SJCRH30 (cell line): Measurements from ENCODE around the gene GRM8. TPM values are rescaled to one million over a fixed set of nuclear protein-coding genes. Genes with fewer than 3 reads are reported as not detected.
A peak's percentile ranks its signal among the peaks of the same experiment; 100 is the strongest.
"Not testable (repeated sequence)": the region's sequence is repeated elsewhere in the genome, so short reads cannot be mapped to it uniquely, and the experiment has no call there.

ENCODE experiments used
- DNase-seq, 2 experiments: peaks; one replicate each; pipeline ENCODE4 v3.0.0-alpha.2; 2015 to 2020
- H3K27ac ChIP-seq: fragments of 250-450 bp; sonication (Bioruptor Pico); 2 replicates; pipeline ENCODE4 v1.5.1; 2020; ENCODE audit warnings: mild to moderate bottlenecking, moderate library complexity
- H3K27me3 ChIP-seq: fragments of 250-450 bp; sonication (Bioruptor Pico); 2 replicates; pipeline ENCODE4 v1.5.1; 2020; ENCODE audit warnings: mild to moderate bottlenecking, moderate library complexity
- H3K36me3 ChIP-seq: fragments of 250-450 bp; sonication (Bioruptor Pico); 2 replicates; pipeline ENCODE4 v1.5.1; 2020; ENCODE audit warnings: mild to moderate bottlenecking, moderate library complexity
- H3K4me1 ChIP-seq: fragments of 250-450 bp; sonication (Bioruptor Pico); 2 replicates; pipeline ENCODE4 v1.5.1; 2020; ENCODE audit warnings: mild to moderate bottlenecking, moderate library complexity
- H3K4me3 ChIP-seq: fragments of 250-450 bp; sonication (Bioruptor Pico); 2 replicates; pipeline ENCODE4 v1.5.1; 2020; ENCODE audit warnings: mild to moderate bottlenecking, moderate library complexity
- H3K9me3 ChIP-seq: fragments of 250-450 bp; sonication (Bioruptor Pico); replicated peaks from 2 replicates; pipeline ENCODE4 v1.5.1; 2020; ENCODE audit warnings: mild to moderate bottlenecking, moderate library complexity
- total RNA-seq: library from RNA; depleted of rRNA; stranded (reverse); fragments of >200 nt; shearing (Covaris generic); gene quantifications from 2 replicates; pipeline ENCODE4 v1.2.3, GENCODE V29; 2014

The GRM8 gene
- total RNA-seq, 1 experiment from 2014 or later, result 0.36 TPM

- no peaks in the 10 kb centered on the region for H3K9me3 ChIP-seq
- no peaks in the 10 kb centered on the region for H3K4me1 ChIP-seq
- no peak for DNase-seq
- H3K27ac ChIP-seq, result no peak overlapping the region
- H3K4me3 ChIP-seq, result no peak overlapping the region
- no peaks in the 10 kb centered on the region for H3K27me3 ChIP-seq
- H3K36me3 ChIP-seq, result no peaks in the 10 kb centered on the region
These were observed 322.6 kb downstream of the GRM8 start for GRCh38 chr7:126930166-126930565.

GRCh38 chr7:126924477-126924876, 328.3 kb downstream of the GRM8 start:
- H3K36me3 ChIP-seq, result no peaks in the 10 kb centered on the region
- no peak overlapping the region for H3K27ac ChIP-seq
- DNase-seq, result no peak
- H3K4me3 ChIP-seq, result no peak overlapping the region
- no peaks in the 10 kb centered on the region for H3K4me1 ChIP-seq
- H3K27me3 ChIP-seq, result no peaks in the 10 kb centered on the region
- H3K9me3 ChIP-seq, result no peaks in the 10 kb centered on the region

GRCh38 chr7:126911627-126912026, 341.1 kb downstream of the GRM8 start:
- not testable (repeated sequence) for H3K36me3 ChIP-seq, H3K9me3 ChIP-seq, H3K4me1 ChIP-seq, H3K27ac ChIP-seq, H3K27me3 ChIP-seq, H3K4me3 ChIP-seq, DNase-seq

- H3K27me3 ChIP-seq, H3K4me1 ChIP-seq, H3K4me3 ChIP-seq, H3K9me3 ChIP-seq, H3K36me3 ChIP-seq, H3K27ac ChIP-seq, DNase-seq: not testable (repeated sequence)
These were observed 344.2 kb downstream of the GRM8 start for GRCh38 chr7:126908564-126908963.

GRCh38 chr7:126907657-126908056, 345.1 kb downstream of the GRM8 start:
- H3K4me3 ChIP-seq, H3K4me1 ChIP-seq, H3K36me3 ChIP-seq, H3K27ac ChIP-seq, DNase-seq, H3K27me3 ChIP-seq, H3K9me3 ChIP-seq: not testable (repeated sequence)

- H3K9me3 ChIP-seq, DNase-seq, H3K27me3 ChIP-seq, H3K27ac ChIP-seq, H3K4me3 ChIP-seq, H3K36me3 ChIP-seq, H3K4me1 ChIP-seq: not testable (repeated sequence)
These were observed 347.5 kb downstream of the GRM8 start for GRCh38 chr7:126905255-126905654.

- H3K27ac ChIP-seq, H3K36me3 ChIP-seq, H3K4me1 ChIP-seq, H3K4me3 ChIP-seq, H3K9me3 ChIP-seq, H3K27me3 ChIP-seq, DNase-seq: not testable (repeated sequence)
These were observed 351.5 kb downstream of the GRM8 start for GRCh38 chr7:126901041-126901765.

GRCh38 chr7:126887980-126888379, 364.8 kb downstream of the GRM8 start:
- H3K27me3 ChIP-seq, H3K36me3 ChIP-seq, DNase-seq, H3K4me3 ChIP-seq, H3K27ac ChIP-seq, H3K9me3 ChIP-seq, H3K4me1 ChIP-seq: not testable (repeated sequence)

- H3K27ac ChIP-seq, H3K4me1 ChIP-seq, H3K4me3 ChIP-seq, H3K36me3 ChIP-seq, DNase-seq, H3K27me3 ChIP-seq, H3K9me3 ChIP-seq: not testable (repeated sequence)
These were observed 365.2 kb downstream of the GRM8 start for GRCh38 chr7:126887560-126887959.

- not testable (repeated sequence) for H3K9me3 ChIP-seq, H3K36me3 ChIP-seq, DNase-seq
These were observed 370.0 kb downstream of the GRM8 start for GRCh38 chr7:126882730-126883129.

GRCh38 chr7:126881908-126882307, 370.8 kb downstream of the GRM8 start:
- H3K4me1 ChIP-seq, H3K27me3 ChIP-seq, H3K9me3 ChIP-seq, H3K36me3 ChIP-seq, H3K27ac ChIP-seq, H3K4me3 ChIP-seq: not testable (repeated sequence)
- peak in 1 of 2 experiments; percentile 6 for DNase-seq

More at GRCh38 chr7:126882730-126883129, 370.0 kb downstream of the GRM8 start:
- H3K27me3 ChIP-seq, H3K4me3 ChIP-seq, H3K4me1 ChIP-seq, H3K27ac ChIP-seq: not testable (repeated sequence)

GRCh38 chr7:126881315-126881714, 371.4 kb downstream of the GRM8 start:
- H3K36me3 ChIP-seq, result no peaks in the 10 kb centered on the region
- no peaks in the 10 kb centered on the region for H3K9me3 ChIP-seq
- no peak for DNase-seq
- no peaks in the 10 kb centered on the region for H3K27me3 ChIP-seq
- H3K4me1 ChIP-seq, result no peaks in the 10 kb centered on the region
- no peak overlapping the region for H3K4me3 ChIP-seq
- H3K27ac ChIP-seq, result no peak overlapping the region

- H3K27ac ChIP-seq, H3K4me3 ChIP-seq, DNase-seq, H3K27me3 ChIP-seq, H3K4me1 ChIP-seq, H3K36me3 ChIP-seq, H3K9me3 ChIP-seq: not testable (repeated sequence)
These were observed 376.2 kb downstream of the GRM8 start for GRCh38 chr7:126876536-126876935.

GRCh38 chr7:126856691-126857291, 395.9 kb downstream of the GRM8 start:
- H3K4me3 ChIP-seq, result no peak overlapping the region
- H3K36me3 ChIP-seq, result no peaks in the 10 kb centered on the region
- no peaks in the 10 kb centered on the region for H3K4me1 ChIP-seq
- DNase-seq, result peak in 1 of 2 experiments; percentile 40
- no peak overlapping the region for H3K27ac ChIP-seq
- H3K9me3 ChIP-seq, result no peaks in the 10 kb centered on the region
- H3K27me3 ChIP-seq, result peaks cover 2% of the 10 kb centered on the region; the same call in 1 of the 2 replicates

- DNase-seq, result no peak
- no peaks in the 10 kb centered on the region for H3K36me3 ChIP-seq
- H3K27me3 ChIP-seq, result peaks cover 3% of the 10 kb centered on the region; the same call in 1 of the 2 replicates
- no peaks in the 10 kb centered on the region for H3K9me3 ChIP-seq
- no peaks in the 10 kb centered on the region for H3K4me1 ChIP-seq
- H3K27ac ChIP-seq, result no peak overlapping the region
- H3K4me3 ChIP-seq, result no peak overlapping the region
These were observed 407.4 kb downstream of the GRM8 start for GRCh38 chr7:126845331-126845730.

- H3K9me3 ChIP-seq, result no peaks in the 10 kb centered on the region
- no peaks in the 10 kb centered on the region for H3K36me3 ChIP-seq
- no peak for DNase-seq
- H3K4me1 ChIP-seq, result no peaks in the 10 kb centered on the region
- no peak overlapping the region for H3K4me3 ChIP-seq
- no peaks in the 10 kb centered on the region; the same call in 1 of the 2 replicates for H3K27me3 ChIP-seq
- no peak overlapping the region for H3K27ac ChIP-seq
These were observed 408.9 kb downstream of the GRM8 start for GRCh38 chr7:126843883-126844282.
